Keratinocyte (primary cell): Measurements from ENCODE around the gene ZNF546.
"Not testable (repeated sequence)": the region's sequence is repeated elsewhere in the genome, so short reads cannot be mapped to it uniquely, and the experiment has no call there.

Experiments
- CTCF ChIP-seq, 3 experiments: IDR thresholded peaks in 1 of 3; conservative IDR thresholded peaks in 1 of 3; optimal IDR thresholded peaks in 1 of 3; 2 replicates in 2 of 3; 3 replicates in 1 of 3; pipeline versions ENCODE3 to v1.5.1; 2011; ENCODE audit warnings: low read length in 3 of 3, mild to moderate bottlenecking in 3 of 3, moderate library complexity in 2 of 3, control low read depth in 1 of 3, inconsistent platforms in 1 of 3; ENCODE audit not compliant: insufficient read depth in 2 of 3; ENCODE audit errors: extremely low read depth in 1 of 3
- EZH2 ChIP-seq: IDR thresholded peaks from one replicate; pipeline ENCODE4 v1.6.1; 2012; ENCODE audit warnings: inconsistent platforms, mild to moderate bottlenecking, low read length, moderate library complexity

GRCh38 chr19:40038047-40038446 lies 41.2 kb downstream of the ZNF546 start:
- not testable (repeated sequence) for TF ChIP-seq CTCF (optimal IDR thresholded peaks at IDR 0.05 in 1 of 3, IDR thresholded peaks at IDR 0.05 in 1 of 3, conservative IDR thresholded peaks at IDR 0.05 in 1 of 3; ENCODE audit: extremely low read depth in 1 of 3, insufficient read depth in 2 of 3, low read length in 3 of 3); EZH2
